Fibroblast of mammary gland (primary cell): ENCODE results near the gene CACNA1C.
"Not testable (repeated sequence)": the region's sequence is repeated elsewhere in the genome, so short reads cannot be mapped to it uniquely, and the experiment has no call there.

Source experiments
- DNase-seq: peaks from one replicate; pipeline ENCODE4 v3.0.0-alpha.2; 2010; ENCODE audit warnings: low read depth
- H3K4me3 ChIP-seq: 2 replicates; pipeline ENCODE4 v1.5.1; 2011; ENCODE audit warnings: low read depth, mild to moderate bottlenecking, low read length, moderate library complexity; ENCODE audit not compliant: control insufficient read depth
- CTCF ChIP-seq: conservative IDR thresholded peaks from 2 replicates; pipeline ENCODE4 v1.5.1; 2011; ENCODE audit warnings: low read depth, low read length, inconsistent platforms; ENCODE audit not compliant: control insufficient read depth, insufficient read depth

The CACNA1C gene

GRCh38 chr12:2680676-2681039 lies 627.9 kb downstream of the CACNA1C start:
- DNase-seq, result no peak
- no peak overlapping the region for H3K4me3 ChIP-seq
- no peak for TF ChIP-seq CTCF

- no peak overlapping the region for H3K4me3 ChIP-seq
- TF ChIP-seq CTCF, result no peak
- DNase-seq, result no peak
These were observed 628.8 kb downstream of the CACNA1C start for GRCh38 chr12:2681450-2682205.

- peak; percentile 46 for TF ChIP-seq CTCF
- DNase-seq, result peak; percentile 54
- H3K4me3 ChIP-seq, result no peak overlapping the region
These were observed 629.8 kb downstream of the CACNA1C start for GRCh38 chr12:2682296-2683251.

- H3K4me3 ChIP-seq, result no peak overlapping the region
- TF ChIP-seq CTCF, result no peak
- peak; percentile 18 for DNase-seq
These were observed 630.7 kb downstream of the CACNA1C start for GRCh38 chr12:2683283-2684025.

- not testable (repeated sequence) for H3K4me3 ChIP-seq, DNase-seq
These were observed 631.2 kb downstream of the CACNA1C start for GRCh38 chr12:2684026-2684325.

- peak; percentile 12 for DNase-seq
These were observed 633.0 kb downstream of the CACNA1C start for GRCh38 chr12:2685620-2686279.

GRCh38 chr12:2686280-2686646 lies 633.5 kb downstream of the CACNA1C start:
- TF ChIP-seq CTCF, result no peak
- no peak for DNase-seq
- H3K4me3 ChIP-seq, result no peak overlapping the region

More at GRCh38 chr12:2685620-2686279, 633.0 kb downstream of the CACNA1C start:
- not testable (repeated sequence) for H3K4me3 ChIP-seq
